SJSA1 (cell line): ENCODE results near the gene KIAA0232. TPM values are rescaled to one million over a fixed set of nuclear protein-coding genes. Genes with fewer than 3 reads are reported as not detected.
"Not testable (repeated sequence)": the region's sequence is repeated elsewhere in the genome, so short reads cannot be mapped to it uniquely, and the experiment has no call there.

Experiments
- DNase-seq, 2 experiments: peaks; one replicate each; pipeline ENCODE4 v3.0.0-alpha.2; 2015 to 2020; ENCODE audit warnings: low spot score in 2 of 2, low read depth in 1 of 2
- H3K27ac ChIP-seq: fragments of 250-450 bp; sonication (Bioruptor Pico); 2 replicates; pipeline ENCODE4 v1.5.1; 2020; ENCODE audit warnings: mild to moderate bottlenecking, moderate library complexity
- H3K27me3 ChIP-seq: fragments of 250-450 bp; sonication (Bioruptor Pico); replicated peaks from 2 replicates; pipeline ENCODE4 v1.5.1; 2020; ENCODE audit warnings: mild to moderate bottlenecking, moderate library complexity
- H3K36me3 ChIP-seq: fragments of 250-450 bp; sonication (Bioruptor Pico); 2 replicates; pipeline ENCODE4 v1.5.1; 2020; ENCODE audit warnings: mild to moderate bottlenecking
- H3K4me1 ChIP-seq: fragments of 250-450 bp; sonication (Bioruptor Pico); replicated peaks from 2 replicates; pipeline ENCODE4 v1.6.1; 2021; ENCODE audit warnings: mild to moderate bottlenecking
- H3K4me3 ChIP-seq: fragments of 250-450 bp; sonication (Bioruptor Pico); 2 replicates; pipeline ENCODE4 v1.5.1; 2020; ENCODE audit warnings: mild to moderate bottlenecking
- H3K9me3 ChIP-seq: fragments of 250-450 bp; sonication (Bioruptor Pico); replicated peaks from 2 replicates; pipeline ENCODE4 v1.5.1; 2020; ENCODE audit warnings: mild to moderate bottlenecking
- total RNA-seq: library from RNA; depleted of rRNA; stranded (reverse); fragments of >200 nt; shearing (Covaris generic); gene quantifications from 2 replicates; pipeline ENCODE4 v1.2.3, GENCODE V29; 2014

The KIAA0232 gene
- total RNA-seq, 1 experiment from 2014 or later: 19.8 TPM

DNA sequence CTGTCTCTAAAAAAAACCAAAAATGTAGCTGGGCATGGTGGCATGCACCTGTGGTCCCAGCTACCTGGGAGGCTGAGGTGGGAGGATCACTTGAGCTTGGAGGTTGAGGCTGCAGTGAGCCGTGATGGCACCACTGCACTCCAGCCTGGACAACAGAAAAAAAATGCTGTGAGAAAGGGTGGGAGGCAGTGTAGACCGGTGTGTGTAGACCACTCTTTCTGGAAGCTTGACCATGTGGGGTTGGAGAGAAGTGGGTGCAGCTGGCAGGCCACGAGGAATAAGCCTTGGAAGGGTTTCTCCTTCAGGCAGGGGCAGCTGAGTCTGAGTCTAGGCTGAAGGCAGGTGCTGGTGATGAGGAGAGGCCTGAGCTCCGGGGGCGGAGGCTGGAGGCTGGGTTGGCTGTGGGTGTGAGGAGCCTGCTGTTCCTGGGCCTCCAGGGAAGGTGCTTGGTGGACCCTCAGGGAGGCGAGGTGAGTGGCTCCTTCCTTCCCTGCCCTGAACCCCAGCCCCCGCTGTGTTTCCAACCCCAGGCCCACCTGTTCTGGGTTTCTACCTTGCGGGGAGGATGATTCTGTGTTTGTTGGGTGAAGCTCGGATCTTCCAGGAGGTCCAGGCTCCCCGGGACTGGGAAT, 117.8 kb downstream of the KIAA0232 start:
- no peak overlapping the region for H3K4me3 ChIP-seq
- no peaks in the 10 kb centered on the region for H3K9me3 ChIP-seq
- no peak for DNase-seq
- H3K27me3 ChIP-seq: no peaks in the 10 kb centered on the region
- H3K36me3 ChIP-seq: no peaks in the 10 kb centered on the region
- H3K27ac ChIP-seq: no peak overlapping the region
- no peaks in the 10 kb centered on the region for H3K4me1 ChIP-seq

DNA sequence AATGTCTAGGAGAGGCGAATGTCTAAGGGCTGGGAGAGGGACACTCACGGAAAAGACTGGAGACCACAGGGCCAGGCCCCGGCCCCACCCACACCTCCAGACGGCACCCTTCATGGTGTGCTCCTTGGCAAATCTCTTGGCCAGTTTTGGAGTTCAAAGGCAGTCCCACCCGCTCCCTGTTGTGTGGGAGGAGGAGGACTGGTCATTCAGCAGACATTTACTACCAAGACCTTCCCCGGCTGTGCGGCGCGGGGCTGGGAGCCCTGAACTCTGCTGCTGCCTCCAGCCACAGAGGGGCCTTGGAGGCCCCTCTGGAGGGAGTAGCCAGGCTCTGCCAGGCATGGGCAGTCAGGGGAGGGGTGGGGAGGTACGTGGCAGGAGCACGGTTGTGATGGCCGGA, 118.4 kb downstream of the KIAA0232 start:
- no peaks in the 10 kb centered on the region for H3K36me3 ChIP-seq
- no peak overlapping the region for H3K27ac ChIP-seq
- DNase-seq: no peak
- H3K4me3 ChIP-seq: no peak overlapping the region
- H3K27me3 ChIP-seq: no peaks in the 10 kb centered on the region
- H3K4me1 ChIP-seq: no peaks in the 10 kb centered on the region
- no peaks in the 10 kb centered on the region for H3K9me3 ChIP-seq

DNA sequence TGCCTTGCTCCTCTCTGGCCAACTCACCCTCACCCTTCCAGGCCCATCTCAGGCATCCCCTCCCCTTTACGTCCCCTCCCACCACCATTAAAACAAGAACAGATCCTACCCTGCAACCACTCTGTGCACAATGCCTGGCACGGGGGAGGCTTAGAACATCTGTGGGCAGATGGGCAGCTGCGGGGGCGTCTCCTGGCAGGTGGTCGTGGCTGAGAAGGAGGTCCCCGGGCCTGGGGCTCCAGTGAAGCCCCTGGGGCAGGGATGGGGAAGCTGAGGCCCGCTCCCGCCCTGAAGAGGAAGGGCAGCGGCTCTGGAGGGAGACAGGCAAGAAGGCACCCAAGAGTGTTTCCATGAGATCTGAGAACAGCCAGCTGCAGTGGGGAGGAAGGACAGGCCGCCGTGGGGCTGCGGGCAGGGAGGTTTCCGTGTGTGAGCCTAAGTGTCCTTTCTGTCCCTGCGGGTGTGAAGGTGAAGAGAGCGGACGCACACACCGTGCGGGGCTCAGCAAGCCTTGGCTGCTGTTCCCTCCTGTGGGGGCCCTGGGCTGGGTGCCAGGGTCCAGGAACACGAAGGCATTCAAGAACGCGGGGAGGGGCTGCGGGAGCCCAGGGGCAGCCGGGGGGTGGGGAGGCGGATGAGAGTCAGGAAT, 119.3 kb downstream of the KIAA0232 start:
- no peak overlapping the region for H3K27ac ChIP-seq
- H3K27me3 ChIP-seq: no peaks in the 10 kb centered on the region
- H3K4me1 ChIP-seq: no peaks in the 10 kb centered on the region
- no peaks in the 10 kb centered on the region for H3K9me3 ChIP-seq
- no peak overlapping the region for H3K4me3 ChIP-seq
- no peak for DNase-seq
- no peaks in the 10 kb centered on the region for H3K36me3 ChIP-seq

DNA sequence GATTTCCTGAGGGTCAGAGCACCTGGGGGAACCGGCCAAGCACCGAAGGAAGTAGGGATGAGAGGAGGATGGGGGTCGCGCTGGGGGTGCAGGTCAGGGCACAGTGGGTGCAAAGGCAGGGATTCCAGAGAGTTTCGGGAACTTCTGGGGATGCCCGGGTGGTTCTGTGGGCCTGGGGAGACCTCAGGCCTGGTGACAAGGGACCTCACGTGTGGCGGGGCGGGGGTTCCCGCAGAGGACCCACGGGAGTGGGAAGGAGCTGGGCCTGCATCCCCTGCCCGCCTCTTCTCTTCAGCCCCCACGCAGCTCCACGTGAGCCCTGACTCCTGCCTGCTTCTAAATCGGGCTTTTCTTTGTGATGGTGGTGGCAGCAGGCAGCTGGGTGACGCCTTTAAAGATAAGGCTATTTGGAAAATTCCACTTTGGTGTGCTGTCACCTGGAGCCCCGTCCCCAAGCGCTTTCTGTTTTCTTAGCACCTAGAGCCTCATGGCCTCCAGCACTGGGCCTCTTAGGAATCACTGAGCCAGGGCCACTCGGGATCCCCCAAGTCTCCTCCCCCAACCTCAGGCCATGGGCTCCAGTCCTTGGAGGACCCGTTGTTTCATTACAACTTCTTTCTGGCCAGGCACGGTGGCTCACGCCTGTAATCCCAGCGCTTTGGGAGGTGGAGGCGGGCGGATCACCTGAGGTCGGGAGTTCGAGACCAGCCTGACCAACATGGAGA, 120.0 kb downstream of the KIAA0232 start:
- H3K27me3 ChIP-seq: no peaks in the 10 kb centered on the region
- no peak overlapping the region for H3K27ac ChIP-seq
- H3K36me3 ChIP-seq: no peaks in the 10 kb centered on the region
- no peak overlapping the region for H3K4me3 ChIP-seq
- DNase-seq: no peak
- no peaks in the 10 kb centered on the region for H3K4me1 ChIP-seq
- no peaks in the 10 kb centered on the region for H3K9me3 ChIP-seq

- H3K27me3 ChIP-seq: no peaks in the 10 kb centered on the region
- H3K4me3 ChIP-seq: no peak overlapping the region
- no peak overlapping the region for H3K27ac ChIP-seq
- no peaks in the 10 kb centered on the region for H3K36me3 ChIP-seq
- no peaks in the 10 kb centered on the region for H3K9me3 ChIP-seq
- no peak for DNase-seq
- peaks cover 4% of the 10 kb centered on the region; the same call in 1 of the 2 replicates for H3K4me1 ChIP-seq
Measured at GRCh38 chr4:6905516-6906445, 123.3 kb downstream of the KIAA0232 start.

GRCh38 chr4:6906486-6906885, 124.0 kb downstream of the KIAA0232 start:
- H3K36me3 ChIP-seq, H3K27ac ChIP-seq, H3K4me3 ChIP-seq, H3K9me3 ChIP-seq, DNase-seq, H3K4me1 ChIP-seq, H3K27me3 ChIP-seq: not testable (repeated sequence)

GRCh38 chr4:6907658-6908191, 125.2 kb downstream of the KIAA0232 start:
- H3K4me1 ChIP-seq: peaks cover 4% of the 10 kb centered on the region; the same call in 1 of the 2 replicates
- no peaks in the 10 kb centered on the region for H3K9me3 ChIP-seq
- no peak overlapping the region for H3K27ac ChIP-seq
- no peaks in the 10 kb centered on the region for H3K36me3 ChIP-seq
- H3K27me3 ChIP-seq: no peaks in the 10 kb centered on the region
- DNase-seq: no peak
- H3K4me3 ChIP-seq: no peak overlapping the region

- Histone ChIP-seq H3K9me3 (no peaks in the 10 kb centered on the region), H3K27ac (peak overlapping the region; percentile 97; the same call in 1 of the 2 replicates), H3K36me3 (no peaks in the 10 kb centered on the region), H3K27me3 (no peaks in the 10 kb centered on the region), H3K4me3 (peak overlapping the region; percentile 89), H3K4me1 (peaks cover 4% of the 10 kb centered on the region; the same call in 1 of the 2 replicates)
- DNase-seq: no peak
Measured at GRCh38 chr4:6908432-6909112, 126.0 kb downstream of the KIAA0232 start.

DNA sequence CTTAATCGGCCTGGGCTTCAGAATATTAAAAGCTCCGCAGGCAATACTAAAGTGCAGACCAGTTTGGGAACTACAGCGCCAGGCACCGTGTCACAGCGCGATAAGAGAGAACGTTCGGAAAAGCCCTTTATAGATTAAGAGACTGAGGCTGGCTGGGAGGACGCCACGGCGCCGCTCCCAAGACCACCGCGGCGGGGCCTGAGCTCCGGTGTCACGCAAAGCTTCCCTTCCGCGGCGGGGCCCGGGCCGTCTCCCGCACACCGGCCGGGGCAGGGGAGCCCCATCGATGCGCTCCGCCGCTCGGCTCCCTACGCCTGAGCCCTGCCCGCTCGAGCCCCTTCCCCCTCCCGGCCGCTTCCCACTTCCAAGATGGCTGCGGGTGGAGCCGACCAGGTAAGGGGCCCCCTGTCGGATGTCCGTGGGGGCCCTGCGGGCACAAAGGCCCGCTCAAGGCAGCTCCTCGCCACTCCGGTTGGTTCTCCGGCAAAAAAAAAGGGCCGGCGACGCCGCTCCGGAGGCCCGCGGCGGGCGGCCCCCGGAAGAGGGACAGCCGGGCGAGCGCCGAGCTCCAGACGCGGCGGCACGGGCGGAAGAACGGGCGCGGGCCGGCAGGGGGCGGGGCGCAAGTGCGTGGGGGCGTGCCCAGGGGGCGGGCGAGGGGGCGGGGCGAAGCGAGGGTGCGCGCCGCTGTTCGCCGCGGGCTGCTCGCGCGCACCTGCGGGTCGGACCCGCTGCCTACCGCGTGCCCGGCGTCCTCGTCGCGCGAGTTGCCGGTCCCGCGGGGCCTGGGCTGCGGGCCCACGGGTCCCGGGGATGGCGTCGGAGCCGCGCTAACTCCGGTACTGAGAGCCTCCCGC, 126.8 kb downstream of the KIAA0232 start, which contains the start of gene TBC1D14:
Gene TBC1D14 (plus strand): TSS at position 714 of the 857 bp plus-strand sequence. CDS start 13,564 bp downstream, outside the sequence.
- peak within 1 kb of the TSS; percentile 89 for H3K4me3 ChIP-seq
- H3K9me3 ChIP-seq: no peaks in the 10 kb centered on the region
- DNase-seq: peak; percentile 75 to 91
- H3K4me1 ChIP-seq: peaks cover 4% of the 10 kb centered on the region; the same call in 1 of the 2 replicates
- no peaks in the 10 kb centered on the region for H3K36me3 ChIP-seq
- H3K27ac ChIP-seq: peak within 1 kb of the TSS; percentile 97
- no peaks in the 10 kb centered on the region for H3K27me3 ChIP-seq

GRCh38 chr4:6909970-6910339, 127.4 kb downstream of the KIAA0232 start:
- Histone ChIP-seq H3K4me1 (peaks cover 4% of the 10 kb centered on the region; the same call in 1 of the 2 replicates), H3K27me3 (no peaks in the 10 kb centered on the region), H3K9me3 (no peaks in the 10 kb centered on the region), H3K4me3 (peak overlapping the region; percentile 89), H3K27ac (no peak overlapping the region), H3K36me3 (no peaks in the 10 kb centered on the region)
- no peak for DNase-seq

DNA sequence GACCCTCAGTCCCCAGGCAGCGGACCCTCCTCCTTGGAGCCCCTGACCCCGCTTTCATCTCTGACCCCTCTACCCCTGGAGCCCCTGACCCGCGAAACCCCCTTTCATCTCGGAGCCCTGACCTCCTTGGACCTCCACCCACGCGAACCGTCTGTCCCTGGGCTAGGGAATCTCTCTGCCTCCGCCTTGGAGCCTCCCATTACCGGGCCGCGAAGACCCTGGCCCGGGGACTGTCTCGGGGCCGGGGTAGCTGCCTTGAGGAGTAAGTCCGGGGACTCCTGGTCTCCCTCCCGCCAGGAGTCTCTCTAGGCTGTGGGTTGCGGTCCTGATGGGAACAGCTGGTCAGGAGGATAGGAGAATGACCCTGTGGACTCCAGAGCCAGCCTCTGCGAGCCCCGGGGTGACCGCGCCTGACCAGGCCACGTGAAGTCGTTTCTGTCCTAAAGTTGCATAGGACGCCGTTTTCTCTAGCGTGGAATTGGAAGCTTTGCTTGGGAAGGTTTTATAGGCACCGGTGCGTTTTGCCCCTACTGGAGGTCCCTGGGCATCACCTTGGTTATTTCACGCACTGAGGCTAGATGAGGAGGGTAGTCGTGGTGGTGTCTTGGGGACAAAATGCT, 127.9 kb downstream of the KIAA0232 start:
- DNase-seq: no peak
- no peaks in the 10 kb centered on the region for H3K27me3 ChIP-seq
- H3K27ac ChIP-seq: no peak overlapping the region
- H3K4me3 ChIP-seq: peak overlapping the region; percentile 89
- no peaks in the 10 kb centered on the region for H3K9me3 ChIP-seq
- no peaks in the 10 kb centered on the region for H3K36me3 ChIP-seq
- peaks cover 4% of the 10 kb centered on the region; the same call in 1 of the 2 replicates for H3K4me1 ChIP-seq
